ENCODE results near the gene METTL2B. TPM values are rescaled to one million over a fixed set of nuclear protein-coding genes. Genes with fewer than 3 reads are reported as not detected.
"Not testable (repeated sequence)": the region's sequence is repeated elsewhere in the genome, so short reads cannot be mapped to it uniquely, and the experiment has no call there.

The METTL2B gene
- total RNA-seq, 2 experiments from 2014 or later: 25.4 to 40.7 TPM

DNA sequence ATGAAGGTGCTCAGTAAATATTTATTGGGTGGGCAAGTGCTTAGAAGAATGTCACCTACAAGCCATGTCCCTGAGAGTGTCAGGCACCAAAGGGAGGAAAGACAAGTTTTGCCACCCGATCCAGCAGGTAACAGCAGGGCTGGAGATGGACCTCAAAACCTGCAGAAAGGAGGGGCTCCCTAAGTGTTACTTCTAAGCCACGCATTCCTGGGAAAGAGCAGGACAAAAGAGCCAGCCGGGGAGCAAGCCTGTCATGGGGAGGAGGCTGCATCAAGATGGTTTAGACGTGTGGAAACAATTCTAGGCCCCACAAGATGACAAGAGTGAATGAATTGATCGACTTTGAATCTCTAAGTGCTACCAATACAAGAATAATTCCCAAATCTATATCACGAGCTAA is 38.7 kb downstream of the METTL2B start:
- H3K4me3 ChIP-seq (ENCODE audit: low read depth, low read length, poor library complexity, severe bottlenecking); H3K9me2 ChIP-seq (ENCODE audit: insufficient read depth, low read length); H3K4me2 ChIP-seq (ENCODE audit: low read length); CTCF ChIA-PET (ENCODE audit: unreplicated experiment); BruUV-seq (replicated peaks); H3K36me3 ChIP-seq (ENCODE audit: insufficient read depth, low read length); intact Hi-C loops (cut with micrococcal nuclease; ENCODE audit: unreplicated experiment); H3K27ac ChIP-seq (ENCODE audit: low read depth, low read length, poor library complexity, severe bottlenecking); H2AFZ ChIP-seq (ENCODE audit: low read length); H3K4me1 ChIP-seq (ENCODE audit: insufficient read depth, low read length, poor library complexity, severe bottlenecking); H3K9me3 ChIP-seq (ENCODE audit: low read length); DNase-seq (ENCODE audit: low spot score); H3K79me2 ChIP-seq (ENCODE audit: insufficient read depth, low read depth, low read length); H4K20me1 ChIP-seq (ENCODE audit: insufficient read depth, low read length): not testable (repeated sequence)
- POLR2A ChIA-PET: interaction anchor here (0.6 kb wide), 1 partner anchor 10 kb away, joined by 4 read pairs; no protein-coding TSS in a partner anchor

DNA sequence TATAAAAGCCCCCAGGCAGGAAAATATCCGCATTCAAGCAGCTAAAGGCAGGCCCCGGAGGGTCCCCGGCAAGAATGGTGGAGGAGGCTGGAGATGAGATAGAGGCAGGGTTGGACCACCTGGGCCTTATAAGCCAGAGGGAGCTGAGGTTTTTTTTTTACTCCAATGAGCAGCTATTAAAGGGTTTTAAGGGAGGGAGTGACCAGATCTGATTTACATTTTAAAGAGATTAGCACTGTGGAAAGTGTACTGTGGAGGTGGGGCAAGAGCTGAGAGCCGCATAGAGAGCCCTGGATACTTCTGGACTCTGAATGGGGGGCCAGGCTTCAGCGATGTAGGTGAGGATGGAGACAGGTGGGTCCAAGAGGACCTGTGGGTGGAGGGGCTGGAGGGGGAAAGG is 40.5 kb downstream of the METTL2B start:
- BruUV-seq (replicated peaks); H2AFZ ChIP-seq (ENCODE audit: low read length); H3K9me2 ChIP-seq (ENCODE audit: insufficient read depth, low read length); CTCF ChIA-PET (ENCODE audit: unreplicated experiment); H3K79me2 ChIP-seq (ENCODE audit: insufficient read depth, low read depth, low read length); H3K4me1 ChIP-seq (ENCODE audit: insufficient read depth, low read length, poor library complexity, severe bottlenecking); H3K9me3 ChIP-seq (ENCODE audit: low read length); DNase-seq (ENCODE audit: low spot score); H3K4me2 ChIP-seq (ENCODE audit: low read length); H3K27ac ChIP-seq (ENCODE audit: low read depth, low read length, poor library complexity, severe bottlenecking); H3K4me3 ChIP-seq (ENCODE audit: low read depth, low read length, poor library complexity, severe bottlenecking); intact Hi-C loops (cut with micrococcal nuclease; ENCODE audit: unreplicated experiment); H3K36me3 ChIP-seq (ENCODE audit: insufficient read depth, low read length); H4K20me1 ChIP-seq (ENCODE audit: insufficient read depth, low read length): not testable (repeated sequence)
- POLR2A ChIA-PET: interaction anchor here (0.5 to 0.6 kb wide), 2 partner anchors 148 to 1400 kb away, joined by 3 to 4 read pairs; no protein-coding TSS in a partner anchor

- intact Hi-C loops (cut with micrococcal nuclease; ENCODE audit: unreplicated experiment); POLR2A ChIA-PET; BruUV-seq (replicated peaks); H3K79me2 ChIP-seq (ENCODE audit: insufficient read depth, low read depth, low read length); H3K27ac ChIP-seq (ENCODE audit: low read depth, low read length, poor library complexity, severe bottlenecking); H3K9me2 ChIP-seq (ENCODE audit: insufficient read depth, low read length); H3K9me3 ChIP-seq (ENCODE audit: low read length); H4K20me1 ChIP-seq (ENCODE audit: insufficient read depth, low read length); CTCF ChIA-PET (ENCODE audit: unreplicated experiment); H2AFZ ChIP-seq (ENCODE audit: low read length); H3K4me3 ChIP-seq (ENCODE audit: low read depth, low read length, poor library complexity, severe bottlenecking); H3K36me3 ChIP-seq (ENCODE audit: insufficient read depth, low read length): not testable (repeated sequence)
- peaks cover 19% of the 10 kb centered on the region for H3K4me1 ChIP-seq (ENCODE audit: insufficient read depth, low read length, poor library complexity, severe bottlenecking)
- peak overlapping the region; percentile 65 for H3K4me2 ChIP-seq (ENCODE audit: low read length)
- peak; percentile 55 for DNase-seq (ENCODE audit: low spot score)
Measured at GRCh38 chr7:128523226-128523931, 46.8 kb downstream of the METTL2B start.

DNA sequence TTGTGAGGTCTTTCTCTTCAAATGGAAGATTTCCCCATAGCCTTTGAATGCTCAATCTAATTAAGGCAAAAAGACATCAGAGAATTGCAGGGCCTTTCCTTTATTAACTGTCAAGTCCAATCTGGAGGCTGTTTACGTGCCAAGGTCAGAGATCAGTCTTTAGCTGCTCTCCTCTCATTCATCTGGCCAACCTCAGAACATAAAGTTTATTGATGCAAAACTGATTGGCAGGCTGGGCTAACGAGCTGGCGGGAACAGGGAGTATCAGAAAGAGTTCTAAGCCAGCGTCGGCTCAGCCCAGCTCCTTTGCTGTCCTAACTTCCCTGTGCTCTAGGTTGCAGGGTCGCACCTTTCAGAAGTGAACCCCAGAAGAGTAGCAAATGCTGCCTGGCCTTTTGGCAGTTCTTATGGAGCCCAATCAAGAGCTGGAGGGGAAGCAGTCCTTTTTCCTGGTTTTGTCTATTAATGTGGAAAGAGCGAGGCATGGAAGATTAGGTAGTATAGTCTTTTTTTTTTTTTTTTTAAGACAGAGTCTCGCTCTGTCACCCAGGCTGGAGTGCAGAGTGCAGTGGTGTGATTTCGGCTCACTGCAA is 47.5 kb downstream of the METTL2B start:
- H3K4me1 ChIP-seq (ENCODE audit: insufficient read depth, low read length, poor library complexity, severe bottlenecking): peaks cover 19% of the 10 kb centered on the region

GRCh38 chr7:128525584-128525983 is 49.0 kb downstream of the METTL2B start:
- CTCF ChIA-PET (ENCODE audit: unreplicated experiment); intact Hi-C loops (cut with micrococcal nuclease; ENCODE audit: unreplicated experiment); H3K27ac ChIP-seq (ENCODE audit: low read depth, low read length, poor library complexity, severe bottlenecking); H3K79me2 ChIP-seq (ENCODE audit: insufficient read depth, low read depth, low read length); H4K20me1 ChIP-seq (ENCODE audit: insufficient read depth, low read length); H2AFZ ChIP-seq (ENCODE audit: low read length); DNase-seq (ENCODE audit: low spot score); BruUV-seq (replicated peaks); H3K36me3 ChIP-seq (ENCODE audit: insufficient read depth, low read length); H3K4me2 ChIP-seq (ENCODE audit: low read length); H3K9me2 ChIP-seq (ENCODE audit: insufficient read depth, low read length); H3K4me3 ChIP-seq (ENCODE audit: low read depth, low read length, poor library complexity, severe bottlenecking); H3K9me3 ChIP-seq (ENCODE audit: low read length); POLR2A ChIA-PET: not testable (repeated sequence)
- peaks cover 26% of the 10 kb centered on the region for H3K4me1 ChIP-seq (ENCODE audit: insufficient read depth, low read length, poor library complexity, severe bottlenecking)

More for the DNA sequence above, 47.5 kb downstream of the METTL2B start:
- DNase-seq (ENCODE audit: low spot score); H3K4me3 ChIP-seq (ENCODE audit: low read depth, low read length, poor library complexity, severe bottlenecking); H3K36me3 ChIP-seq (ENCODE audit: insufficient read depth, low read length); CTCF ChIA-PET (ENCODE audit: unreplicated experiment); H3K27ac ChIP-seq (ENCODE audit: low read depth, low read length, poor library complexity, severe bottlenecking); intact Hi-C loops (cut with micrococcal nuclease; ENCODE audit: unreplicated experiment); H2AFZ ChIP-seq (ENCODE audit: low read length); H3K9me2 ChIP-seq (ENCODE audit: insufficient read depth, low read length); BruUV-seq (replicated peaks); POLR2A ChIA-PET; H3K9me3 ChIP-seq (ENCODE audit: low read length); H4K20me1 ChIP-seq (ENCODE audit: insufficient read depth, low read length); H3K79me2 ChIP-seq (ENCODE audit: insufficient read depth, low read depth, low read length): not testable (repeated sequence)
- peak overlapping the region; percentile 65; the same call in 1 of the 2 replicates for H3K4me2 ChIP-seq (ENCODE audit: low read length)

- H3K9me3 ChIP-seq (ENCODE audit: low read length); H2AFZ ChIP-seq (ENCODE audit: low read length); POLR2A ChIA-PET; BruUV-seq (replicated peaks); H3K4me3 ChIP-seq (ENCODE audit: low read depth, low read length, poor library complexity, severe bottlenecking); H4K20me1 ChIP-seq (ENCODE audit: insufficient read depth, low read length); H3K9me2 ChIP-seq (ENCODE audit: insufficient read depth, low read length); intact Hi-C loops (cut with micrococcal nuclease; ENCODE audit: unreplicated experiment); DNase-seq (ENCODE audit: low spot score); H3K4me2 ChIP-seq (ENCODE audit: low read length); H3K27ac ChIP-seq (ENCODE audit: low read depth, low read length, poor library complexity, severe bottlenecking); H3K36me3 ChIP-seq (ENCODE audit: insufficient read depth, low read length); H3K79me2 ChIP-seq (ENCODE audit: insufficient read depth, low read depth, low read length); CTCF ChIA-PET (ENCODE audit: unreplicated experiment): not testable (repeated sequence)
- H3K4me1 ChIP-seq (ENCODE audit: insufficient read depth, low read length, poor library complexity, severe bottlenecking): peaks cover 26% of the 10 kb centered on the region
Measured at GRCh38 chr7:128526062-128526466, 49.5 kb downstream of the METTL2B start.
